Germinal center (tissue), 1 donor: ENCODE measurements around the gene ARAP1.

ENCODE experiments used
- DNase-seq: peaks from one replicate; pipeline ENCODE4 v3.0.0; 2012; ENCODE audit warnings: mixed read lengths, low spot score

Gene ARAP1

GRCh38 chr11:72742513-72743320 is 9.5 kb downstream of the ARAP1 start:
- DNase-seq = no peak

- DNase-seq = no peak
Observed at GRCh38 chr11:72741849-72742512, 10.2 kb downstream of the ARAP1 start.

- no peak for DNase-seq
Observed at GRCh38 chr11:72741429-72741833, 10.8 kb downstream of the ARAP1 start.

GRCh38 chr11:72740562-72741428 is 11.4 kb downstream of the ARAP1 start:
- DNase-seq = no peak

GRCh38 chr11:72740060-72740424 is 12.2 kb downstream of the ARAP1 start:
- peak; percentile 49 for DNase-seq

- no peak for DNase-seq
Observed at GRCh38 chr11:72739240-72740059, 12.8 kb downstream of the ARAP1 start.

- DNase-seq = peak; percentile 87
Observed at GRCh38 chr11:72738199-72739141, 13.7 kb downstream of the ARAP1 start.

GRCh38 chr11:72737336-72737735 is 14.9 kb downstream of the ARAP1 start:
- DNase-seq = no peak

- DNase-seq = peak; percentile 45
Observed at GRCh38 chr11:72736452-72737069, 15.6 kb downstream of the ARAP1 start.

GRCh38 chr11:72735495-72736027 is 16.6 kb downstream of the ARAP1 start:
- no peak for DNase-seq

- no peak for DNase-seq
Observed at GRCh38 chr11:72732329-72732728, 19.9 kb downstream of the ARAP1 start.

GRCh38 chr11:72730737-72731136 is 21.5 kb downstream of the ARAP1 start:
- no peak for DNase-seq

- DNase-seq = no peak
Observed at GRCh38 chr11:72730243-72730642, 22.0 kb downstream of the ARAP1 start.

- DNase-seq = no peak
Observed at GRCh38 chr11:72727521-72727920, 24.7 kb downstream of the ARAP1 start.

GRCh38 chr11:72726266-72727220 is 25.7 kb downstream of the ARAP1 start:
- DNase-seq = no peak

GRCh38 chr11:72725724-72726028 is 26.5 kb downstream of the ARAP1 start:
- no peak for DNase-seq

GRCh38 chr11:72724851-72725723 is 27.1 kb downstream of the ARAP1 start:
- DNase-seq = peak; percentile 76

GRCh38 chr11:72724021-72724551 is 28.1 kb downstream of the ARAP1 start:
- DNase-seq = no peak
